Breast epithelium (tissue), 3 donors: ENCODE results near the gene SMARCD3.

Experiments
- POLR2A ChIP-seq: fragments of 450-650 bp; IDR thresholded peaks from one replicate; pipeline ENCODE4 v1.6.1; 2016; ENCODE audit warnings: antibody characterized with exemption, mild to moderate bottlenecking, moderate library complexity
- POLR2AphosphoS5 ChIP-seq, 3 donors: sonication (generic); formaldehyde crosslinking; IDR thresholded peaks; one replicate each; pipeline ENCODE4 v1.6.1; 2017; ENCODE audit warnings: antibody characterized with exemption in 3 of 3
- TF ChIP-seq, protein P1 (sequence below), 3 donors: fragments of 450-650 bp; IDR thresholded peaks; one replicate each; pipeline ENCODE4 v1.5.1; 2016 to 2017; ENCODE audit warnings: antibody characterized with exemption in 3 of 3, mild to moderate bottlenecking in 3 of 3, moderate library complexity in 3 of 3

- TF ChIP-seq POLR2A (no peak), POLR2AphosphoS5 (IDR thresholded peaks at IDR 0.05) (no peak)
- TF ChIP-seq, protein P1, sequence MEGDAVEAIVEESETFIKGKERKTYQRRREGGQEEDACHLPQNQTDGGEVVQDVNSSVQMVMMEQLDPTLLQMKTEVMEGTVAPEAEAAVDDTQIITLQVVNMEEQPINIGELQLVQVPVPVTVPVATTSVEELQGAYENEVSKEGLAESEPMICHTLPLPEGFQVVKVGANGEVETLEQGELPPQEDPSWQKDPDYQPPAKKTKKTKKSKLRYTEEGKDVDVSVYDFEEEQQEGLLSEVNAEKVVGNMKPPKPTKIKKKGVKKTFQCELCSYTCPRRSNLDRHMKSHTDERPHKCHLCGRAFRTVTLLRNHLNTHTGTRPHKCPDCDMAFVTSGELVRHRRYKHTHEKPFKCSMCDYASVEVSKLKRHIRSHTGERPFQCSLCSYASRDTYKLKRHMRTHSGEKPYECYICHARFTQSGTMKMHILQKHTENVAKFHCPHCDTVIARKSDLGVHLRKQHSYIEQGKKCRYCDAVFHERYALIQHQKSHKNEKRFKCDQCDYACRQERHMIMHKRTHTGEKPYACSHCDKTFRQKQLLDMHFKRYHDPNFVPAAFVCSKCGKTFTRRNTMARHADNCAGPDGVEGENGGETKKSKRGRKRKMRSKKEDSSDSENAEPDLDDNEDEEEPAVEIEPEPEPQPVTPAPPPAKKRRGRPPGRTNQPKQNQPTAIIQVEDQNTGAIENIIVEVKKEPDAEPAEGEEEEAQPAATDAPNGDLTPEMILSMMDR (IDR thresholded peaks at IDR 0.05): no peak
These were observed 22.5 kb downstream of the SMARCD3 start for GRCh38 chr7:151225948-151226510.
